Measurements from ENCODE around the gene SMYD3. TPM values are rescaled to one million over a fixed set of nuclear protein-coding genes. Genes with fewer than 3 reads are reported as not detected.

SMYD3 gene
- total and polyA plus RNA-seq, 2 donors (not counting 3 experiments of a cell fraction or from before 2014, with no cell fraction given): 16.0 to 32.1 TPM

- no peaks in the 10 kb centered on the region for H3K9me1 ChIP-seq (replicated peaks; ENCODE audit: control insufficient read depth, extremely low read depth, insufficient read depth, low read length)
- ChIA-PET CTCF (no interaction called here), POLR2A (no interaction called here)
- no peak overlapping the region for H3K4me3 ChIP-seq (replicated peaks in 1 of 3; ENCODE audit: insufficient read depth in 1 of 3, low read depth in 1 of 3, low read length in 3 of 3)
- dilution Hi-C loops (cut with MboI; ENCODE audit: extremely low pct_ligation_motif_present, low sequenced_read_pairs) (no loop called here), intact Hi-C loops (cut with micrococcal nuclease) (no loop called here)
- H3K27ac ChIP-seq (ENCODE audit: insufficient read depth, low read depth, low read length): no peak overlapping the region
- no peak overlapping the region for H3K4me2 ChIP-seq (ENCODE audit: insufficient read depth, low read length)
- no peaks in the 10 kb centered on the region for H3K36me3 ChIP-seq (ENCODE audit: control insufficient read depth in 2 of 2, extremely low read depth in 1 of 2, insufficient read depth in 2 of 2, low read length in 2 of 2)
- no peaks in the 10 kb centered on the region for H3K4me1 ChIP-seq (ENCODE audit: control insufficient read depth, extremely low read depth, insufficient read depth, low read length)
- no peaks in the 10 kb centered on the region for H3K9me3 ChIP-seq (replicated peaks; ENCODE audit: control insufficient read depth, insufficient read depth, low read length)
- no peak for DNase-seq (ENCODE audit: low read depth, low spot score)
- H2AFZ ChIP-seq (ENCODE audit: low read depth, low read length): no peak overlapping the region
- H3K9ac ChIP-seq (replicated peaks; ENCODE audit: extremely low read depth, insufficient read depth, low read length): no peak overlapping the region
- no peaks in the 10 kb centered on the region for H4K20me1 ChIP-seq (replicated peaks; ENCODE audit: control insufficient read depth, extremely low read depth, insufficient read depth, low read length)
- TF ChIP-seq POLR2A (IDR thresholded peaks at IDR 0.05; ENCODE audit: low read depth, low read length) (no peak), FOS (IDR thresholded peaks at IDR 0.05; ENCODE audit: borderline replicate concordance, insufficient read depth, low read length) (no peak), JUN (IDR thresholded peaks at IDR 0.05; ENCODE audit: borderline replicate concordance, insufficient read depth, insufficient read length, low read depth) (no peak), EZH2 (IDR thresholded peaks at IDR 0.05; ENCODE audit: borderline replicate concordance, low read depth, low read length, severe bottlenecking) (no peak), POLR2AphosphoS5 (IDR thresholded peaks at IDR 0.05; ENCODE audit: insufficient read depth, low read depth, low read length) (no peak), GATA2 (IDR thresholded peaks at IDR 0.05; ENCODE audit: insufficient read depth, insufficient read length, low read depth, low read length) (no peak), MYC (IDR thresholded peaks at IDR 0.05; ENCODE audit: low read depth, low read length) (no peak)
- TF ChIP-seq, protein P1, sequence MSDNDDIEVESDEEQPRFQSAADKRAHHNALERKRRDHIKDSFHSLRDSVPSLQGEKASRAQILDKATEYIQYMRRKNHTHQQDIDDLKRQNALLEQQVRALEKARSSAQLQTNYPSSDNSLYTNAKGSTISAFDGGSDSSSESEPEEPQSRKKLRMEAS (IDR thresholded peaks at IDR 0.05; ENCODE audit: insufficient read depth, insufficient read length): no peak
- TF ChIP-seq, protein P2, sequence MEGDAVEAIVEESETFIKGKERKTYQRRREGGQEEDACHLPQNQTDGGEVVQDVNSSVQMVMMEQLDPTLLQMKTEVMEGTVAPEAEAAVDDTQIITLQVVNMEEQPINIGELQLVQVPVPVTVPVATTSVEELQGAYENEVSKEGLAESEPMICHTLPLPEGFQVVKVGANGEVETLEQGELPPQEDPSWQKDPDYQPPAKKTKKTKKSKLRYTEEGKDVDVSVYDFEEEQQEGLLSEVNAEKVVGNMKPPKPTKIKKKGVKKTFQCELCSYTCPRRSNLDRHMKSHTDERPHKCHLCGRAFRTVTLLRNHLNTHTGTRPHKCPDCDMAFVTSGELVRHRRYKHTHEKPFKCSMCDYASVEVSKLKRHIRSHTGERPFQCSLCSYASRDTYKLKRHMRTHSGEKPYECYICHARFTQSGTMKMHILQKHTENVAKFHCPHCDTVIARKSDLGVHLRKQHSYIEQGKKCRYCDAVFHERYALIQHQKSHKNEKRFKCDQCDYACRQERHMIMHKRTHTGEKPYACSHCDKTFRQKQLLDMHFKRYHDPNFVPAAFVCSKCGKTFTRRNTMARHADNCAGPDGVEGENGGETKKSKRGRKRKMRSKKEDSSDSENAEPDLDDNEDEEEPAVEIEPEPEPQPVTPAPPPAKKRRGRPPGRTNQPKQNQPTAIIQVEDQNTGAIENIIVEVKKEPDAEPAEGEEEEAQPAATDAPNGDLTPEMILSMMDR (IDR thresholded peaks at IDR 0.05; ENCODE audit: extremely low read depth in 1 of 2, insufficient read depth in 1 of 2, low read depth in 1 of 2, low read length in 2 of 2): no peak
- no TSS peak for BruUV-seq (replicated peaks)
- no peak for FAIRE-seq
- H3K79me2 ChIP-seq (ENCODE audit: control insufficient read depth, insufficient read depth, low read length): no peaks in the 10 kb centered on the region
- H3K27me3 ChIP-seq (ENCODE audit: control insufficient read depth in 2 of 2, insufficient read depth in 2 of 2, low read length in 2 of 2): no peaks in the 10 kb centered on the region
Observed at GRCh38 chr1:246232126-246232525, 275.0 kb downstream of the SMYD3 start.
